Measurements from ENCODE around the gene CADM3. TPM values are rescaled to one million over a fixed set of nuclear protein-coding genes. Genes with fewer than 3 reads are reported as not detected.

The CADM3 gene
- total RNA-seq, 1 donor, result not detected

DNA sequence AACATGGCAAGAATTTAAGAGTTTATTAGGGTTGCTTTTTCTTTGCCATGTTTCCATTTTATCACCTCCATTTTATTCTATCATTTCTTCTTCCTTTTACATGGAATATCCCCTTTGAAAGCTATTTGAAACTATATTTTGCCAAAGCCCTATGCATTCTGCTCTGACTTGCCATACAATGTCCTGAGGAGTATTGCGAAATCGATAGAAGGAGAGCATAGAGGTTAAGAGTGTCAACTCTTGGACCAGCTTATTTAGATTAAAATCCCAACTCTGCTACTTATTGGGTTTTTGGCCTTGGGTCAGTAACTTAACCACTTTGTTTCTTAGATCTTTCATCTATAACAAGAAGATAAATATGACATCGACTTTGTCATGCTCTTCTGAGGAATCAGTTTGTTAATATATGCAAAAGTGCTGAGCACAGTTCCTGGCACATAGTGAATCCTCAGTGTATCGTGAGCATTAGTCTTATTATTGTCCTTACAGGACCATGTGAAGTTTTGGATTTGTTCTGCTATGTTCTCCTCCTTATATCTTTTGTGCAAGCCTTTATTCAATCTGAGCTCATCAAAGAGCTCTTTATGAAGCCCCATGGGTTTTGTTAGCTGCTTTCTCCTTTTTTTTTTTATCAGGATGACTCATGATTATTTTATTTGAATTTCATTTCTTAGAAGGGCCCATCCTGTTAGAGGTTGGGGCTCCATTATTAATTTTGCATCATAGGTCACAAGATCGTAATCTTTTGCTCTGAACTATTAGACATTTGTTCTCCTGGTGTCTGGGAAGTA is 50.9 kb downstream of the CADM3 start:
- TF ChIP-seq, protein P1, sequence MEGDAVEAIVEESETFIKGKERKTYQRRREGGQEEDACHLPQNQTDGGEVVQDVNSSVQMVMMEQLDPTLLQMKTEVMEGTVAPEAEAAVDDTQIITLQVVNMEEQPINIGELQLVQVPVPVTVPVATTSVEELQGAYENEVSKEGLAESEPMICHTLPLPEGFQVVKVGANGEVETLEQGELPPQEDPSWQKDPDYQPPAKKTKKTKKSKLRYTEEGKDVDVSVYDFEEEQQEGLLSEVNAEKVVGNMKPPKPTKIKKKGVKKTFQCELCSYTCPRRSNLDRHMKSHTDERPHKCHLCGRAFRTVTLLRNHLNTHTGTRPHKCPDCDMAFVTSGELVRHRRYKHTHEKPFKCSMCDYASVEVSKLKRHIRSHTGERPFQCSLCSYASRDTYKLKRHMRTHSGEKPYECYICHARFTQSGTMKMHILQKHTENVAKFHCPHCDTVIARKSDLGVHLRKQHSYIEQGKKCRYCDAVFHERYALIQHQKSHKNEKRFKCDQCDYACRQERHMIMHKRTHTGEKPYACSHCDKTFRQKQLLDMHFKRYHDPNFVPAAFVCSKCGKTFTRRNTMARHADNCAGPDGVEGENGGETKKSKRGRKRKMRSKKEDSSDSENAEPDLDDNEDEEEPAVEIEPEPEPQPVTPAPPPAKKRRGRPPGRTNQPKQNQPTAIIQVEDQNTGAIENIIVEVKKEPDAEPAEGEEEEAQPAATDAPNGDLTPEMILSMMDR (IDR thresholded peaks at IDR 0.05; ENCODE audit: insufficient read depth, low read length), result no peak
- DNase-seq (ENCODE audit: low read depth), result no peak
- no peak overlapping the region for H3K4me3 ChIP-seq (ENCODE audit: low read depth, low read length)

DNA sequence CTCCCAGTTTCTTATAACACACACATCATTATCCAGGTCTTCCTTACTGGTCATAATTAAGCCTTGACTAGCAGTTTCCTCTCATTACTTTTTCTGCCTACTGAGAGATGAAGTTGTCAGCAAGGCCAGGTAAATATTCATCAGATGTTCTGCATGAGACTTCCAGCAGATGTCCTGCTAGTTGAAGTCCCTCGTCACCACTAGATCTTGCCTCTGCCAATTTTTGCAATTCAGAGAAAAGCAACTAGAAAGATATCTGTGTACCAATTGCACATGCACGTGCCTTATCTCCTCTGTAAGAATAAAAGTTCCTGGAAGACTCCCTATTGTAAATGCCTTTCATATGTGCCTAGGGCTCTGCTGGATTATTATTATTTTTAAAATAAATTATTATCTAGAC is 51.6 kb downstream of the CADM3 start:
- H3K4me3 ChIP-seq (ENCODE audit: low read depth, low read length), result no peak overlapping the region
- no peak for DNase-seq (ENCODE audit: low read depth)
- TF ChIP-seq, protein P1 (IDR thresholded peaks at IDR 0.05; ENCODE audit: insufficient read depth, low read length), result no peak

DNA sequence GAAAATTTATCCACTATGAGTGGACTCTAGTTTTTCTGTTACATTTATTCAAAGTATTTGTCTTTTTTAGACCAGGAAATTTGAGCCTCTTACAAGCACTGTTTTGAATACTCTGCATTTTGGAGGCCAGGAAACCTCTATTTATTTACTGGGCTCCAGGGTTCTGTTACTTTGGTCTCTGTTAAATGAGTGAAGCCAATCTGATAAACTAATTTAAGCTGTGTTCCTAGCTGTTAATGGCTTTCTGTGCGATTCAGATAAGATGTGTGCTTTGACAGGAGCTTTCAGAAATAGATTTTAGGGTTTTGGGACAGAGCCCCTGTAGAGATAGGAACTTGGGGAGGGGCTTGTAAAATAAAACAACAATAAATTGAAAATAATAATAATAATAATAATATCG is 57.1 kb downstream of the CADM3 start:
- no peak for DNase-seq (ENCODE audit: low read depth)
- no peak overlapping the region for H3K4me3 ChIP-seq (ENCODE audit: low read depth, low read length)
- TF ChIP-seq, protein P1 (IDR thresholded peaks at IDR 0.05; ENCODE audit: insufficient read depth, low read length), result no peak

DNA sequence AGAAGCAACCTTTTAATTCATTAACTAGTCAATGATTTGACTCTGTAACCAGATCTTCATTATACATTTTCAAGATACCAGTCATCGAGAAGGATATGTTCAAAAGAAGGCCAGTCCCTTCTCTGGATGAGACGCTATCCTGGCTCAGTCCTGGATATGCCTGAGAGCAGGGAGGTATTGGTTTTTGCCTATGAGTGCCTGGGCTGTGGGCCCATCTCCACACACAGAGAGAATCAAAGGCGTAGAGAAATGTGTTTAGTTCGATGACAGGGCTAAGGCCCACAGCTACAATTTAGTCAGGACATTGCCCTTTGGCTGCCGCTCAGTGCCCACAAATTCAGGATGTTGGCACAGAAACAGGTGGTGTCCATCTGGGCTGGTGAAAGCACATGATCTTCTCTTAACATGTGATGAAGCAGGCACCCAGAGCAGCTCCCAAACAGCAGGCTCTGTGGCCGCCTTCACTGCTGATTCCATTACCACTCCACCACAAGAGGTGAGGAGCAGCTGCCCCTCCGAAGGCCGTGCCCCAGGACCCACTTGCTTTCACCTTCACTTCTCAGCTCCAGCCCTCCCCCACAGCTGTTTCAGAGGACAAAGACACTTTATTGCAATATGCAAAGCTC is 58.0 kb downstream of the CADM3 start:
- DNase-seq (ENCODE audit: low read depth), result no peak
- H3K4me3 ChIP-seq (ENCODE audit: low read depth, low read length), result no peak overlapping the region
- TF ChIP-seq, protein P1 (IDR thresholded peaks at IDR 0.05; ENCODE audit: insufficient read depth, low read length), result no peak

DNA sequence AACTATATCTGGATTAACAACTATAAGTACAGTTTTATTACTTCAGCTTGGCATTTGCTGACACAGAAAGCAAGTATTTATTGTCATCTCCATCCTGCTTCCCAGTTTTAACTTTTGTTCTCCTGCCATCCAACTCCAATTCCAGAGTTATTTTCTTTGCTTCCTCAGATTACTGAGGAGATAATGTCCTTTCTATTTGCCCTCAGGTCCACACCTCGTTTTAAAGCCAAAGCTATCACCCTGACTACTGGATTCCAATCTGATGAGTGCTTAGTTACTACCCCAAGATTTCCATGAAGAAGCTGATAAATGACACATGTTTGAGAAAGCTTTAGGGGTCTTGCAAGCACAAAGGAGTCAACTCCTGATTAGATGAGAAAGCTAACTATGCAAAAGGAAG is 58.5 kb downstream of the CADM3 start:
- DNase-seq (ENCODE audit: low read depth), result no peak
- TF ChIP-seq, protein P1 (IDR thresholded peaks at IDR 0.05; ENCODE audit: insufficient read depth, low read length), result no peak
- H3K4me3 ChIP-seq (ENCODE audit: low read depth, low read length), result no peak overlapping the region

DNA sequence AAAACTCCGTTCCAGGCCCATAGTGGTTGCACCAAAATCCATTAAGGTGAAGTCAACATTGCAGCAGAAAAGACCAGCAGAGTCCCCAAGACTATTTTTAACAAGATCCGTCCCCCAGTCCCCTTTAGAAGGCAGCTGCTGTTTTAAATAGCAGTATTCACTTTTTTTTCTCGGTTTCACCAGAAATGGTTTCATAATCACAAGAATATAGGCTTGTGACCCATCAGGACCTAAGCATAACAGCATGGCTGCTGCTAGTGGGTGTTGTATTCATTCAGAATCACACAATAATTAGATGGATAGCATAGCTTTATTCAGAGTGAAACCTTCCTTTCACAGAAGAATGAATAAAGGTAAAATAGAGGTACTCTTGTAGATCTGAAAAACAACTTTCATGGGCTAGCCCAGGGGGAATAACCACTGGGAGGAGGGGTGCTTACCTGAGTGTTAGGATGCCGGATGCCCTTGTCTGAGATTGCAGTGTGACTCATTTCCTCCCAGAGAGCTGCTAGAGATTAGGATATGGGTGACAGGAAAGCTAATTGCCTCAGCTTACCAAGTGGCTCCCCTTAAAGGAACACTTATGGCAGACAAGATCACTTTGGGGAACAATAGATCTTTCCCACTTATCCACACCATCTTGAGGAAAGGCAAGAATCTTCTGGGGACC is 68.3 kb downstream of the CADM3 start:
- TF ChIP-seq, protein P1 (IDR thresholded peaks at IDR 0.05; ENCODE audit: insufficient read depth, low read length), result no peak
- no peak for DNase-seq (ENCODE audit: low read depth)
- H3K4me3 ChIP-seq (ENCODE audit: low read depth, low read length), result no peak overlapping the region
